HG03108 (cell line): ENCODE data around the gene CNPY4.

ENCODE experiments used
- ATAC-seq: cut with Tn5 transposase; IDR thresholded peaks from one replicate; pipeline ENCODE4 v1.9.1; 2021; ENCODE audit warnings: moderate library complexity; ENCODE audit not compliant: unreplicated experiment

Gene CNPY4

DNA sequence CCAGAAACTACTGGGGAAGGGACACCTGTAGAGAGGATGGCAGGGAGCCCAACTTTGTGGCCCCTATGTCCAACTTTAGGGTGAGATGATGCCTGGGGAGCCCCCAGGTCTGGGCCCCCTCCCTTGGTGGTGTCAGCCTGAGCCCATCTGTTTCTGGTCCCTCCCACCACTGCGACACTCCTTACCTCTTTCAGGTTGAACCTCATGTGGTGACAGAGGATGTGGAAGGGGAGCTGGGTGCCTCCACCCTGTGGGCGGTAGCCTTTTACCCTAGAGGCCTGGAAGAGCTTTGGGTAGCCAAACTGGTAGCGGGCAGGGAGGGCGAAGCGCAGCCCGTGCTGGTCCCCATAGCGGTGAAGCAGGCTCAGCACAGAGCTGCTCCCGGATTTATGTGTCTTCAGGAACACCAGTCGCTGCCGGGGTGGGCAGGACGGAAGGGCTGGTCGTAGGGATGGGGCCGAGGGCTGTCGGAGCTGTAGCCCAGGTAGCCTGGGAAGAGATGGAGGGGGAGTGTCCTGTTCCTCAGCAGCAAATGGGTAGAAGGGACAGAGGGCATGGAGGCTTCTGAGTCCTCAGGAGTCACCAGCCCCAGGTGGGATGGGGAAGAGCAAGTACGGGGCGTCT is 47.0 kb downstream of the CNPY4 start:
- no peak for ATAC-seq

DNA sequence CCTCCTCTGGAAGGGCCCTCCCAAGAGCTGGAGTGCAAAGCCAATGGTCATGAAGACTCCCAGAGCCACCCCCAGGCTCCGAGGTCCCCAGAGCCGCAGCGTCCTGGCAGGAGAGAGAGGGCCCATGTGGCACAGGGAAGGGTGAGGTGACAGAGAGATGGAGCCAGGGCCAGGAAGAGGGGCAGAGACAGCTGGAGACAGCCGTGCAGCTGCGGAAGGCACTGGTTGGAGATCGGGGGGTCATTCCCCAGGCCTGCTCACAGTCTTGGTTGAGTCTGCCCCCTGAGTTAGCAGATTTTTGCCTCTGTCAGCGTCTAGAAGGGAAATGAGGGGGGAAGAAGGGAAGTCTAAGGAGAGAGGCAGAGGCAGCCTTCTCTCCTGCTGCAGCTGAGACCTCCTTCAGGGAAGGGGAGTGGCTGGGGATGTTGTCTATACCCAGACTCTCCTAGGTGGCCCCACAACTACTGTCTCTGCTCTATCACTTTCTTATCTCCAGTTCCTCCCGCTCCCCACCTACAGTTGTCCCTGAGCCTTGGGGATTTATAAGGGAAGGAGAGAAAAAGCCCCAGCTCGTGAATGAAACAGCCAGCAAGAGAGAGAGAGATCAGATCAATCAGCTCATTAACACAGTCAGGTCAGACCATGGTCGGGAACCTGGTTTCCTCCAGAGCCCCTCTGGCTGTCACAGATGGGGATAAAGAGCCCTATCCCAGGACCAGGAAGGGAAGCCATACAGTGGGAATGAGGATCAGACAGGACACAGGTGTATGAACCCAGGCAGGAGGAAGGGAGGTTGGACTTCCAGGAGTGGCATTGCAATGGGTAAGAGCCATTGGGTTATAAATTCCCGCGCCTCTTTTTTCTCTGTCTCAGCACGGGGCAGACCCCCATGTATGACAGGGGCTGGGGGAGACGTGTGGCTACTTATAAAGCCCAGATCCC is 47.8 kb downstream of the CNPY4 start:
- ATAC-seq, result no peak

GRCh38 chr7:100167912-100168323 is 48.5 kb downstream of the CNPY4 start:
- ATAC-seq, result no peak

DNA sequence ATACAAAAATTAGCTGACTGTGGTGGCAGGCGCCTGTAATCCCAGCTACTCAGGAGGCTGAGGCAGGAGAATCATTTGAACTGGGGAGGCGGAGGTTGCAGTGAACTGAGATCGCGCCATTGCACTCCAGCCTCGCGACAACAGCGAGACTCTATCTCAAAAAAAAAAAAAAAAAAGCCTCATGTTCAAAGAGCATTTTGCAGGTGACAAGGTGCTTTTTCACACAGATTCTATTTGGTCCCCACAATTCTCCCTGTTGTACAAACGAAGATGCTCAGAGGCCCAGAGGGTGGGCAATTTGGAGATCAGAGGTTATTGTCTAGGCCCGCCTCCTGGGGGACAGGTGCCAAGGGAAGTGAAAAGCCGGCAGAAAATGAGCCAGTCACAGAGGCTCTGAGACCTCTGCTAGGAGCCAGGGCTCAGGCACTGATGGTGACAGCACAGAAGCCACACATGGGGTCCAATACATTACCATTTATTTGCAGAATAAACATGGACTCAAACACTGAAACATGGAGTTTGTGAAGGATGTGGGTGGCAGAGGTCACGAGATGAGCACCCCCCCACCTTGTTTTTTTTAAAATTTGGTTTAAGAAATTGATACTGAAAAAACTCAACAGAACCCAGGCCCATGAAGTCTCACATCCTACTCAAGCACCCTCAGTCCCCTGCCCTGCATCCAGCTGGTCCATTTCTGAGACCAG is 49.9 kb downstream of the CNPY4 start:
- ATAC-seq, result no peak

DNA sequence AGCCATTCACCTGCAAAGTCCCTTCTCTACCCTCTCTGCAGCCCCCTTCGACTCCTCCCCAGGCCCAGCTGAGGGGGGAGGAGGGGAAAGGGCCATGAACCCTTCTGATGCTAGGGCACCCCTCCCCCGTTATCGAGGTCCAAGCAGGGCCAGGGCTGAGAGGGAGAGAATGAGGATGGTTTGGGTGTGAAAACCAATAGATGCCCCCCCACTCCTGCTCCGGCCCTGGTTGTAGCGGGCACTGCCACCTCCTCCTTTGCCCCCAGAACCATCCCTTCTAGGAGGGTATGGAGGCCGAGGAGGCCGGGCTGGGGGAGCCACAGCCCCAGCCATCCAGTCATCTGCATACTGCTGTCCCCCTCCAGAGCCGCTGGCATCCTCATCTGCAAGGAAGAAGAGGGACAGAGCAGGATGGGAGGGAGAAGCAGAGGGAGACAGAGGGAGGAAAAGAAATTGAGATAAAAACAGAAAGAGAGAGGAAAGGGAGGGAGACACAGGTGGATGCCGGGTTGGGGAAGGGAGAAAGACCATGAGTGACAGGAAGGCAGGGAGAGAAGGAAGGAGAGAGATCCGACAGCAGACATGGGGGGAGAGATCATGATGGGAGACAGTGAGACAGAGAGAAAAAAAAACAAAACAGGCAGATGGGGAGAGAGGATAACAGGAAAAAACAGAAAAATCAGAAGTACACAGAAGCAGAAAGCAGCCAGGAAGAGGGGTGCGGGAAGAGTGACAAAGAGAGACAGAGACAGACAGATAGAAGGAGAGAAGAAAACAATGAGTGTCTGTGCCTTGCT is 50.9 kb downstream of the CNPY4 start:
- ATAC-seq, result no peak

DNA sequence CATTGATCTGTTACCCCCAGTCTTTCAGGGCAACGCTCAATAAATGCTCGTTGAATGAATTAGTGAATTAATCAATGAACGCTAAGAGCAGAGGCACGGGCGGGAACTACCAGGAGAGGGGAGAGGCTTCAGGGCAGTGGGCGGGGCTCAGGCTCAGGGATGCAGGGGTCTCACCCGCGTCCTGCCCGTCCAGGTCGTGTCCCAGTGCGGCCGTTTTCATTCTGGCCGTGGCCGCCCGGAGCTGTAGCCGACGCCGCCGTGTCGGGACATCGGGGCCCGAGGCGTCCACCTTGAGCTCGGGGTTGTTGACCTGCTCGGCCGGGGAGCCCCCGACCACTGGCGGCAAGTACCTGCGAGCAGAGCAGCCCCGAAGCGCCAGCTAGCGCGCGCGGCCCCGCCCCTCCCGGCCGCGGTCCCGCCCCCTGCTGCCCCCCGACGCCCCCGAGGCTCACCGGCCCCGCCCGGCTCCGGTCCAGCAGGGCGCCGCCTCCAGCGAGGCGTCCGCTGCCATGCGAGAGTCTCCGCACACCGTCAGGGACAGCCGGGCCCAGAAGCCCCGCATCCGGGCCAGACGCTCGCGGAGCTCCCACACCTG is 51.8 kb downstream of the CNPY4 start:
- ATAC-seq, result no peak

DNA sequence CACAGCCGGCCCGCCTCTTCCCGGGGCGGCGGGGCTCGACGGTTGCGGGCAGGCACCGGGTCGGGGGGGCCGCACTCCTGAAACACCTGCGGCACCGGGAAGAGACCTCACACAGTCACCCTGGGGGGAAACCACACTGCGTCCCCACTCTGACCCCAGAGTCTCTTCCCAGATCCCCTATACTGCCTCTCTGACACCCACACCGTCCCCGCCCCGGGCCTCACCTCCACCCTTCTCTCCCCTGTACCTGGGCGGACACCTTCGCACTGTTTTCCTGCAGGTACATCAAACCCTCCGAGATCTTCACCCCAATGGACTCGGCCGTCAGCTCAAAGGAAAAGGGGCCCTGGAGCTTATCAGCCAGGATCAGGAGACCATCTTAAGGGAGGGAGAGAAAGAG is 52.4 kb downstream of the CNPY4 start:
- ATAC-seq, result no peak

DNA sequence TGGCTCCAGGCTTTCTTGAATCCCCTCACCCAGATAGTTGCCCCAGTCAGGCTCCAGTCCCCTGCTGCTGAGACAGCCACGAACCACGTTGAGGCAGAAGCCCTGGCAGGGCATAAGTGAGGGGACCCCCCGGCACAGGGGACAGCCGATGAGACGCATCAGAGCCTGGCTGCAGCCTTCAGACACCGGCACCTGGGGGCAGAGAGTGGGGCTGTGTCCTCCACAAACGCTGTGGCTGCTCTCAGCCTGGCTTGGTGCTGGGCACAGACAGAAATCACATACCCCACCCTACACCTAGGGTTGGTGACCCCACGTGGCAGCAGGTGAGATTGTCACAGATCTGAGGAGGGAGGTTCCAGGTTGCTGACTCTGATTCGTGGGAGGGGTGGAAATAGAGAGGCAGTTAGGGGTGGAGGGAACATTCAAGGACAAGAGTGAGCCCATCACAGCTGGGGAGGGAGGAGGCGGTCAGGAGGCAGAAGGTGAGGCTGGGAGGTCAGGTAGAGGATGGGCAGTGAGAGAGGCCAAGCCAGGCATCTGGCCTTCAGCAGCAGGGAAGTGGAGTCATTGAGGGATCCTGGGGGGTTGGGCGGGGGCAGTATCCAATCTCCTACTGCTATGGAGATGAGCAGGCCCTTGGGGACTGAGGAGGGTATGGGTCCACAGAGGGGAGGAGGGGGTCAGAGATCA is 54.5 kb downstream of the CNPY4 start:
- ATAC-seq, result no peak

- no peak for ATAC-seq
These were observed 55.1 kb downstream of the CNPY4 start for GRCh38 chr7:100174582-100174981.
